Type B pancreatic cell (in vitro differentiated cells): Measurements from ENCODE around the gene CCND1. TPM values are rescaled to one million over a fixed set of nuclear protein-coding genes. Genes with fewer than 3 reads are reported as not detected.

Experiments
- DNase-seq: peaks from one replicate; pipeline ENCODE4 v3.0.0; 2021; ENCODE audit warnings: mixed read lengths; ENCODE audit not compliant: unreplicated experiment; ENCODE audit errors: extremely low spot score
- H3K27ac Mint-ChIP-seq: 2 replicates; pipeline ENCODE4 v1.8.0; 2021; ENCODE audit warnings: mild to moderate bottlenecking, mixed read lengths
- H3K27me3 Mint-ChIP-seq: 2 replicates; pipeline ENCODE4 v1.8.0; 2021; ENCODE audit warnings: mixed read lengths
- H3K36me3 Mint-ChIP-seq: 2 replicates; pipeline ENCODE4 v1.8.0; 2021; ENCODE audit warnings: mixed read lengths
- H3K4me1 Mint-ChIP-seq: one replicate; pipeline ENCODE4 v1.8.0; 2021; ENCODE audit warnings: mixed read lengths; ENCODE audit not compliant: unreplicated experiment
- H3K4me3 Mint-ChIP-seq: 2 replicates; pipeline ENCODE4 v1.8.0; 2021; ENCODE audit warnings: mild to moderate bottlenecking, mixed read lengths
- H3K9me3 Mint-ChIP-seq: 2 replicates; pipeline ENCODE4 v1.8.0; 2021; ENCODE audit warnings: mixed read lengths
- CTCF ChIP-seq: fragments of 200-600 bp; sonication (generic); conservative IDR thresholded peaks from 2 replicates; pipeline ENCODE4 v1.5.0; 2021; ENCODE audit warnings: antibody characterized with exemption, mild to moderate bottlenecking
- total RNA-seq: library from RNA; stranded (reverse); gene quantifications from 2 replicates; pipeline ENCODE4 v1.2.1, GENCODE V29; 2021; ENCODE audit warnings: low replicate concordance

The CCND1 gene
- total RNA-seq, 1 donor from 2014 or later, result 299 TPM

DNA sequence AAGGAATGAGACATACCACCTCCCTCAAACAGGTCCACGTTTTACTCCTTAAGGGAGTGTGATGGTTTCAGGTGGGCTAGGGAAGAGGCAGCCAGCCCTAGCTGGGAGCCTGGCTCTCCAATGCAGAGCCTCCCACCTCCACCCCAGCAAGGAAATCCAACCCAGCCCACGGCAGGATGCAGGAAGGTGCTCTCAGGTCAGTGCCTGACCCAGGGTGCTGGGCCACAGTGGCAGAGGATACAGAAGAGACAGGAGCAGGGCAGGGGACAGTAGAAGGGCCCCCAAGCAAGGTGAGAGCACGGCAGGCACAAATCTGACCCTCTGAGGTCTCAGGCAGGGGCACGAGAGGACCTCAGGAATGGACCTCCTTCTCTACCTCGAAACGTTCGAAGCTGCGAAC lies 26.9 kb upstream of the CCND1 start:
- no peak for TF ChIP-seq CTCF
- Mint-ChIP-seq H3K27ac (no peak overlapping the region), H3K36me3 (no peaks in the 10 kb centered on the region), H3K4me1 (peaks cover 7% of the 10 kb centered on the region), H3K9me3 (no peaks in the 10 kb centered on the region), H3K27me3 (no peaks in the 10 kb centered on the region), H3K4me3 (no peak overlapping the region)
- DNase-seq, result no peak

DNA sequence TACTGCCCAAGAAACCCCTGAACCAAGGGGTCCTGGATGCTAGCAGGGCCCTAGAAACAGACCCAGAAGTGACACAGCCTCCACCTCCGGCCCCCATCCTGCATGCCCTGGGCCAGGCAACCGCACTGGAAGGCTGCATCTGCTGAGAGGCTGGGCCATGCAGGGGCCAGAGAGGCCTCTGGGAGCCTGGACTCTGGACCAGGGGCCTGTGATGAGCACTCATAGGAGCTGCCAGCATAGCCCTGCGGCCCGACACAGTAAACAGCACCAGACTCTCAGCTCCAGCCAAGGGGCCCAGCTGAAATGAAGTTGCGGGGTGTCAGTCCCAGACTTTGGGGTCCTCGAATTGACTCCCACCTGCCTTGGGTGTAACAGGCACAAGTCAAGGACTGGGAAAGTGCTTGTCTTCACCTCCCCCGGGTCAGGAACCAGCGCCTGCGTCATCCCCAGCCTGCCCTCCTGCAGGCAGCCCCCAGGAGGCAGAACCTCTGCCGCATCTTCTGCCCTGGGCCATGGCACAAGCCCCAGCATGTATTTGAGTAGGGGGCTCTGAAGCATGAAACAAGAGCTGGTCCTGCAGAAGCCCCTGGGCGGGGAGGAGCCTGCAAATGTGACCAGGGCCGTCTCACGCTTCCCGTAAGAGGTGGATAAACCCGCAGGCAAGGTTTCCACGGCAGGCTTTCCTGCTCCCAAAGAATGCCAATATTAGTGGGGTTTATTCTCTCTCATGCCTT lies 25.2 kb upstream of the CCND1 start:
- TF ChIP-seq CTCF, result peak; percentile 14
- no peaks in the 10 kb centered on the region for H3K9me3 Mint-ChIP-seq
- no peak for DNase-seq
- H3K4me1 Mint-ChIP-seq, result peaks cover 7% of the 10 kb centered on the region
- no peaks in the 10 kb centered on the region for H3K27me3 Mint-ChIP-seq
- H3K4me3 Mint-ChIP-seq, result no peak overlapping the region
- H3K27ac Mint-ChIP-seq, result no peak overlapping the region
- no peaks in the 10 kb centered on the region for H3K36me3 Mint-ChIP-seq

GRCh38 chr11:69617220-69617619 lies 23.7 kb upstream of the CCND1 start:
- Mint-ChIP-seq H3K27ac (no peak overlapping the region), H3K27me3 (no peaks in the 10 kb centered on the region), H3K4me3 (no peak overlapping the region), H3K9me3 (no peaks in the 10 kb centered on the region), H3K4me1 (peaks cover 7% of the 10 kb centered on the region), H3K36me3 (no peaks in the 10 kb centered on the region)
- no peak for TF ChIP-seq CTCF
- no peak for DNase-seq

DNA sequence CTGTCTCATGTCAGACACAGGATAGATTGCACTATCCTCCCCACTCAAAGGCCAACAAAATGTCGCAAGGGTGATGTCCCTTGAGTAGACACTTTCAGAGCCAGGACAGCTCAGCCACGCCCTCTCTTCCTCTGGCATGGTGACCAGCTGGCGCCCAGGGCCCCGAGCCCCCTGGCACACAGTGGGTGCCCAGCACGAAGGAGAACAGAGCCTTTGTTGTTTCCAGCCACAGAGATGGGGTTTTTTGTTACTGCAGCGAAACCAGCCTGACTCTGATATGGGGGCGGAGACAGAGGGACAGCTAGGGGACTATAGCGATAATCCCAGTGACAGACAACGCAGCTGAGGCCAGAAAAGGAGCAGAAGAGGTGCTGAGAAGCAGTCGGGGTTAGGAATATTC lies 23.3 kb upstream of the CCND1 start:
- no peaks in the 10 kb centered on the region for H3K36me3 Mint-ChIP-seq
- no peak for DNase-seq
- peaks cover 7% of the 10 kb centered on the region for H3K4me1 Mint-ChIP-seq
- H3K9me3 Mint-ChIP-seq, result no peaks in the 10 kb centered on the region
- no peak overlapping the region for H3K27ac Mint-ChIP-seq
- no peak for TF ChIP-seq CTCF
- no peaks in the 10 kb centered on the region for H3K27me3 Mint-ChIP-seq
- no peak overlapping the region for H3K4me3 Mint-ChIP-seq

- Mint-ChIP-seq H3K4me1 (peaks cover 7% of the 10 kb centered on the region), H3K36me3 (no peaks in the 10 kb centered on the region), H3K27ac (no peak overlapping the region), H3K9me3 (no peaks in the 10 kb centered on the region), H3K4me3 (no peak overlapping the region), H3K27me3 (no peaks in the 10 kb centered on the region)
- no peak for DNase-seq
- no peak for TF ChIP-seq CTCF
Measured at GRCh38 chr11:69618237-69618636, 22.7 kb upstream of the CCND1 start.
